HCT116 (cell line): Measurements from ENCODE around the gene KRT6C. TPM values are rescaled to one million over a fixed set of nuclear protein-coding genes. Genes with fewer than 3 reads are reported as not detected.

Experiments used
- ATAC-seq: fragments of 200-7000 bp; cut with Tn5 transposase; 2 replicates; pipeline ENCODE4 v1.9.1; 2020; ENCODE audit warnings: mild to moderate bottlenecking, moderate library complexity
- BruUV-seq: library from RNA; stranded (reverse); fragments of 400-500 nt; replicated peaks from 2 replicates; lab custom pipeline; 2021; lab: Mats Ljungman, UMichigan
- CTCF ChIA-PET: fragments of 300-600 bp; sonication (Branson Sonifier 250); formaldehyde crosslinking; loops from one replicate; lab custom pipeline; 2021; ENCODE audit warnings: antibody characterized with exemption; lab: Charles Lee
- POLR2A ChIA-PET: fragments of 300-600, 350-600 bp; sonication (Branson Sonifier 250); formaldehyde crosslinking; loops from one replicate; lab custom pipeline; 2021; ENCODE audit warnings: antibody characterized with exemption; lab: Charles Lee
- RAD21 ChIA-PET, 2 experiments: fragments of 300-600 bp; sonication (Branson Sonifier 250); formaldehyde crosslinking; loops; one replicate each; lab custom pipeline; 2023; ENCODE audit warnings: low total read pairs in 2 of 2; ENCODE audit not compliant: uncharacterized antibody in 2 of 2, unreplicated experiment in 2 of 2, low non-redundant PET in 1 of 2; lab: Charles Lee
- DNase-seq: peaks from one replicate; pipeline ENCODE4 v3.0.0-alpha.2; 2010; ENCODE audit warnings: low read depth, low spot score
- H2AFZ ChIP-seq: fragments of 200-600 bp; shearing (Covaris generic), sonication (generic); 2 replicates; pipeline ENCODE4 v1.6.1; 2017; ENCODE audit warnings: low read depth, mixed run types, mixed read lengths, antibody characterized with exemption, low read length; ENCODE audit not compliant: poor library complexity, severe bottlenecking
- H3K27ac ChIP-seq: 2 replicates; pipeline ENCODE4 v1.5.1; 2012; ENCODE audit warnings: low read depth, low read length
- H3K27me3 ChIP-seq: fragments of 200-600 bp; sonication (generic); 2 replicates; pipeline ENCODE4 v1.6.1; 2016; ENCODE audit warnings: mixed run types, low read length, mixed read lengths; ENCODE audit not compliant: insufficient read depth
- H3K36me3 ChIP-seq, 2 experiments: fragments of 200-500 bp in 1 of 2; fragments of 200-600 bp in 1 of 2; sonication (Bioruptor generic) in 1 of 2; sonication (generic) in 1 of 2; 2 replicates each; pipeline versions ENCODE4 v1.5.1 to v1.6.1; 2014 to 2016; ENCODE audit warnings: low read length in 2 of 2, inconsistent platforms in 1 of 2, mixed read lengths in 1 of 2, mixed run types in 1 of 2; ENCODE audit not compliant: insufficient read depth in 2 of 2, control insufficient read depth in 1 of 2
- H3K4me1 ChIP-seq, 2 experiments: fragments of 200-600 bp in 1 of 2; sonication (generic) in 1 of 2; 2 replicates each; pipeline versions ENCODE4 v1.5.1 to v1.6.1; 2012 to 2017; ENCODE audit warnings: low read length in 2 of 2, inconsistent platforms in 1 of 2, mild to moderate bottlenecking in 1 of 2, mixed read lengths in 1 of 2, mixed run types in 1 of 2, moderate library complexity in 1 of 2; ENCODE audit not compliant: insufficient read depth in 2 of 2, control insufficient read depth in 1 of 2
- H3K4me2 ChIP-seq: fragments of 200-600 bp; sonication (generic); 2 replicates; pipeline ENCODE4 v1.6.1; 2017; ENCODE audit warnings: mixed run types, low read length, mixed read lengths
- H3K4me3 ChIP-seq, 2 experiments: fragments of 200-600 bp in 1 of 2; sonication (generic) in 1 of 2; replicated peaks in 1 of 2; 2 replicates each; pipeline ENCODE4 v1.5.1; 2011 to 2016; ENCODE audit warnings: low read length in 2 of 2, control low read depth in 1 of 2, low read depth in 1 of 2, mild to moderate bottlenecking in 1 of 2, mixed read lengths in 1 of 2, mixed run types in 1 of 2
- H3K79me2 ChIP-seq: fragments of 200-600 bp; sonication (generic); 2 replicates; pipeline ENCODE4 v1.6.1; 2017; ENCODE audit warnings: mild to moderate bottlenecking, mixed run types, low read length, moderate library complexity, mixed read lengths; ENCODE audit not compliant: insufficient read depth
- H3K9ac ChIP-seq: fragments of 200-600 bp; sonication (generic); 2 replicates; pipeline ENCODE4 v1.6.1; 2016; ENCODE audit warnings: low read length, mixed read lengths
- H3K9me2 ChIP-seq: fragments of 200-600 bp; sonication (generic), shearing (Covaris generic); 2 replicates; pipeline ENCODE4 v1.6.1; 2017; ENCODE audit warnings: mixed run types, mild to moderate bottlenecking, moderate library complexity; ENCODE audit not compliant: insufficient read depth
- H3K9me3 ChIP-seq, 2 experiments: fragments of 200-500 bp in 1 of 2; fragments of 200-600 bp in 1 of 2; sonication (Bioruptor generic) in 1 of 2; sonication (generic) in 1 of 2; 2 replicates each; pipeline ENCODE4 v1.6.1; 2014 to 2017; ENCODE audit warnings: low read length in 2 of 2, mixed read lengths in 2 of 2, inconsistent platforms in 1 of 2, low read depth in 1 of 2, mild to moderate bottlenecking in 1 of 2, mixed run types in 1 of 2, moderate library complexity in 1 of 2; ENCODE audit not compliant: control insufficient read depth in 1 of 2, insufficient read depth in 1 of 2
- H4K20me1 ChIP-seq: fragments of 200-600 bp; sonication (generic), shearing (Covaris generic); 2 replicates; pipeline ENCODE4 v1.6.1; 2017; ENCODE audit warnings: mixed run types, mild to moderate bottlenecking, moderate library complexity; ENCODE audit not compliant: insufficient read depth
- CBX3 ChIP-seq: IDR thresholded peaks from 2 replicates; pipeline ENCODE4 v1.6.1; 2012; ENCODE audit warnings: low read depth
- CEBPB ChIP-seq: IDR thresholded peaks from 2 replicates; pipeline ENCODE4 v1.6.1; 2012; ENCODE audit warnings: low read depth
- CTCF ChIP-seq, 3 experiments: fragments of 200-600 bp in 1 of 3; sonication (generic) in 1 of 3; IDR thresholded peaks in 2 of 3; conservative IDR thresholded peaks in 1 of 3; 2 replicates each; pipeline ENCODE4 v1.5.1; 2012 to 2017; ENCODE audit warnings: low read depth in 2 of 3, low read length in 2 of 3, antibody characterized with exemption in 1 of 3, borderline replicate concordance in 1 of 3, control low read depth in 1 of 3, mild to moderate bottlenecking in 1 of 3, mixed read lengths in 1 of 3, mixed run types in 1 of 3, moderate library complexity in 1 of 3; ENCODE audit not compliant: insufficient read depth in 1 of 3
- EGR1 ChIP-seq: IDR thresholded peaks from 2 replicates; pipeline ENCODE4 v1.6.1; 2012; ENCODE audit warnings: low read depth
- EZH2 ChIP-seq: fragments of 200-600 bp; sonication (generic); IDR thresholded peaks from 2 replicates; pipeline ENCODE4 v1.6.1; 2017; ENCODE audit warnings: antibody characterized with exemption, mixed run types
- EZH2phosphoT487 ChIP-seq: fragments of 200-600 bp; IDR thresholded peaks from 2 replicates; pipeline ENCODE4 v1.6.1; 2018; ENCODE audit warnings: antibody characterized with exemption, borderline replicate concordance
- MAX ChIP-seq: IDR thresholded peaks from 2 replicates; pipeline ENCODE4 v1.6.1; 2012
- POLR2A ChIP-seq: IDR thresholded peaks from 2 replicates; pipeline ENCODE4 v1.7.0; 2011; ENCODE audit warnings: borderline replicate concordance; ENCODE audit not compliant: insufficient read depth, insufficient read length; ENCODE audit errors: extremely low read depth
- POLR2AphosphoS5 ChIP-seq: IDR thresholded peaks from 2 replicates; pipeline ENCODE4 v1.6.1; 2011; ENCODE audit warnings: mild to moderate bottlenecking, low read depth, low read length, moderate library complexity
- RAD21 ChIP-seq: IDR thresholded peaks from 2 replicates; pipeline ENCODE4 v1.6.1; 2012; ENCODE audit warnings: low read depth, mild to moderate bottlenecking
- REST ChIP-seq: IDR thresholded peaks from 2 replicates; pipeline ENCODE4 v1.6.1; 2012; ENCODE audit warnings: low read depth
- SIN3A ChIP-seq: IDR thresholded peaks from 2 replicates; pipeline ENCODE4 v1.6.1; 2012; ENCODE audit warnings: low read depth
- SP1 ChIP-seq: IDR thresholded peaks from 2 replicates; pipeline ENCODE4 v1.6.1; 2012; ENCODE audit warnings: low read depth
- SRF ChIP-seq: IDR thresholded peaks from 2 replicates; pipeline ENCODE4 v1.6.1; 2012; ENCODE audit warnings: low read depth
- YY1 ChIP-seq: IDR thresholded peaks from 2 replicates; pipeline ENCODE4 v1.6.1; 2011; ENCODE audit warnings: low read length, low read depth, moderate library complexity, mild to moderate bottlenecking; ENCODE audit not compliant: insufficient replicate concordance; ENCODE audit errors: extremely low read depth
- ZBTB33 ChIP-seq: IDR thresholded peaks from 2 replicates; pipeline ENCODE4 v1.6.1; 2011; ENCODE audit warnings: mild to moderate bottlenecking, low read length, moderate library complexity; ENCODE audit not compliant: insufficient replicate concordance; ENCODE audit errors: extremely low read depth
- ZFX ChIP-seq: fragments of 450-650 bp; IDR thresholded peaks from 2 replicates; pipeline ENCODE4 v1.6.1; 2017
- intact Hi-C: fragments of 100-400 bp; cut with micrococcal nuclease; formaldehyde crosslinking; loops from 2 replicates; pipeline ENCODE4 v1.10.0; 2022
- total RNA-seq: library from RNA; stranded (reverse); gene quantifications from one replicate; pipeline ENCODE4 v1.2.1, GENCODE V29; 2021; ENCODE audit not compliant: unreplicated experiment

Gene KRT6C
- total RNA-seq, 1 experiment from 2014 or later, result not detected

GRCh38 chr12:52423035-52423434, 50.6 kb downstream of the KRT6C start:
- no TSS peak for BruUV-seq
- H3K4me3 ChIP-seq, result no peak overlapping the region
- H3K4me2 ChIP-seq, result no peak overlapping the region
- no peak for ATAC-seq
- H3K79me2 ChIP-seq, result no peaks in the 10 kb centered on the region
- no peaks in the 10 kb centered on the region for H3K9me3 ChIP-seq
- ChIA-PET CTCF (no interaction called here), POLR2A (no interaction called here), RAD21 (no interaction called here)
- H3K9me2 ChIP-seq, result no peaks in the 10 kb centered on the region
- DNase-seq, result no peak
- TF ChIP-seq EZH2 (no peak), CEBPB (no peak), POLR2AphosphoS5 (no peak), EGR1 (no peak), REST (no peak), ZBTB33 (no peak), ZFX (no peak), MAX (no peak), SRF (no peak), RAD21 (no peak), CBX3 (no peak), EZH2phosphoT487 (no peak), YY1 (no peak), POLR2A (no peak), CTCF (IDR thresholded peaks at IDR 0.05 in 2 of 3, conservative IDR thresholded peaks at IDR 0.05 in 1 of 3; ENCODE audit: borderline replicate concordance in 1 of 3, insufficient read depth in 1 of 3, low read depth in 2 of 3, low read length in 2 of 3) (no peak), SIN3A (no peak), SP1 (no peak)
- H3K36me3 ChIP-seq, result no peaks in the 10 kb centered on the region
- H3K9ac ChIP-seq, result no peak overlapping the region
- H3K27ac ChIP-seq, result no peak overlapping the region
- intact Hi-C loops, result no loop called here
- no peaks in the 10 kb centered on the region for H4K20me1 ChIP-seq
- H3K4me1 ChIP-seq, result peaks cover 0 to 23% of the 10 kb centered on the region in 2 experiments; a peak in 2 of 4 replicates
- no peaks in the 10 kb centered on the region for H3K27me3 ChIP-seq
- no peak overlapping the region for H2AFZ ChIP-seq
